ENCODE measurements around the gene ROR2. TPM values are rescaled to one million over a fixed set of nuclear protein-coding genes. Genes with fewer than 3 reads are reported as not detected.

The ROR2 gene
- total RNA-seq, 2 donors from 2014 or later, result 0.21 to 0.68 TPM

DNA sequence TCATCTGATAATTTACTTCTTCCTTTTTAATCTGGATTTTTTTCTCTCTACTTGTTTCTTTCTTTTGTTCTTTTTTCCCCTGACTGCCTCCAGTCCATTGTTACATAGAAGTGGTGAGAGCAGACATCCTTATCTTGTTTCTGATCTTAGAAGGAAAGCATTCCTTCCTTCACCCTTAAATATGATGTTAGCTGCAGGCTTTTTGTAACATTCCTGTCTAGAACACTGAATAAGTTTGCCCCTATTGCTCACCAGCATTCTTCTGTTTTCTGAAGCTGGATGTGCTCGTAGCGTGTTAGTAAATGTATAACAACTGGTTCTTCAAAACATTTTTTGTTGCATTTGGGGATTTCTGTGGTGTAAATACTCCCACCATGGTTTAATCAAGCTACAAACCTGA is 389.7 kb downstream of the ROR2 start:
- no peak overlapping the region for H3K27ac ChIP-seq
- no peak overlapping the region for H3K4me3 ChIP-seq
- H3K27me3 ChIP-seq (replicated peaks; ENCODE audit: insufficient read depth), result no peaks in the 10 kb centered on the region
- DNase-seq (ENCODE audit: low spot score), result no peak
- no peaks in the 10 kb centered on the region for H3K4me1 ChIP-seq (ENCODE audit: control insufficient read depth in 1 of 2, low read depth in 2 of 2)
- H3K36me3 ChIP-seq, result no peaks in the 10 kb centered on the region
- ATAC-seq (ENCODE audit: insufficient number of reproducible peaks, low FRiP score, low read depth), result no peak
- no peaks in the 10 kb centered on the region for H3K9me3 ChIP-seq
- TF ChIP-seq, protein P1, sequence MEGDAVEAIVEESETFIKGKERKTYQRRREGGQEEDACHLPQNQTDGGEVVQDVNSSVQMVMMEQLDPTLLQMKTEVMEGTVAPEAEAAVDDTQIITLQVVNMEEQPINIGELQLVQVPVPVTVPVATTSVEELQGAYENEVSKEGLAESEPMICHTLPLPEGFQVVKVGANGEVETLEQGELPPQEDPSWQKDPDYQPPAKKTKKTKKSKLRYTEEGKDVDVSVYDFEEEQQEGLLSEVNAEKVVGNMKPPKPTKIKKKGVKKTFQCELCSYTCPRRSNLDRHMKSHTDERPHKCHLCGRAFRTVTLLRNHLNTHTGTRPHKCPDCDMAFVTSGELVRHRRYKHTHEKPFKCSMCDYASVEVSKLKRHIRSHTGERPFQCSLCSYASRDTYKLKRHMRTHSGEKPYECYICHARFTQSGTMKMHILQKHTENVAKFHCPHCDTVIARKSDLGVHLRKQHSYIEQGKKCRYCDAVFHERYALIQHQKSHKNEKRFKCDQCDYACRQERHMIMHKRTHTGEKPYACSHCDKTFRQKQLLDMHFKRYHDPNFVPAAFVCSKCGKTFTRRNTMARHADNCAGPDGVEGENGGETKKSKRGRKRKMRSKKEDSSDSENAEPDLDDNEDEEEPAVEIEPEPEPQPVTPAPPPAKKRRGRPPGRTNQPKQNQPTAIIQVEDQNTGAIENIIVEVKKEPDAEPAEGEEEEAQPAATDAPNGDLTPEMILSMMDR (IDR thresholded peaks at IDR 0.05), result no peak

DNA sequence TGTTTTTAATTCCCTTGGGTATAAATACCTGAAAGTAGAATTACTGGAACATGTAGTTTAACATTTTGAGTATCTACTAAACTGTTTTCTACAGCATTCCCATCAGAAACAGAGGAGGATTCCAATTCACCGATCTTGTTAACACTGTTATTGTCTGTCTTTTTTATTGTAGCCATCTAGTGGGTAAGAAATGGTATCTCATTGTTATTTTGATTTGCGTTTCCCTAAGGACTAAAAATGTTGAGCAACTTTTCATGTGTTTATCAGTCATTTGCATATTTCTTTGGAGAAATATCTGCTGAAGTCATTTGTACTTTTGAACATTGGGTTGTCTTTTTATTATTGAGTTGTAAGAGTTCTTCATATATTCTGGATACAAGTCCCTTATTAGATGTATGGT is 391.1 kb downstream of the ROR2 start:
- Histone ChIP-seq H3K36me3 (no peaks in the 10 kb centered on the region), H3K4me3 (no peak overlapping the region), H3K4me1 (ENCODE audit: control insufficient read depth in 1 of 2, low read depth in 2 of 2) (no peaks in the 10 kb centered on the region), H3K27ac (no peak overlapping the region), H3K9me3 (no peaks in the 10 kb centered on the region), H3K27me3 (replicated peaks; ENCODE audit: insufficient read depth) (no peaks in the 10 kb centered on the region)
- TF ChIP-seq, protein P1 (IDR thresholded peaks at IDR 0.05), result no peak
- ATAC-seq (ENCODE audit: insufficient number of reproducible peaks, low FRiP score, low read depth), result no peak
- no peak for DNase-seq (ENCODE audit: low spot score)

- Histone ChIP-seq H3K4me3 (no peak overlapping the region), H3K27ac (no peak overlapping the region)
- DNase-seq (ENCODE audit: low spot score), result no peak
Measured at GRCh38 chr9:91558395-91558794, 391.6 kb downstream of the ROR2 start.

DNA sequence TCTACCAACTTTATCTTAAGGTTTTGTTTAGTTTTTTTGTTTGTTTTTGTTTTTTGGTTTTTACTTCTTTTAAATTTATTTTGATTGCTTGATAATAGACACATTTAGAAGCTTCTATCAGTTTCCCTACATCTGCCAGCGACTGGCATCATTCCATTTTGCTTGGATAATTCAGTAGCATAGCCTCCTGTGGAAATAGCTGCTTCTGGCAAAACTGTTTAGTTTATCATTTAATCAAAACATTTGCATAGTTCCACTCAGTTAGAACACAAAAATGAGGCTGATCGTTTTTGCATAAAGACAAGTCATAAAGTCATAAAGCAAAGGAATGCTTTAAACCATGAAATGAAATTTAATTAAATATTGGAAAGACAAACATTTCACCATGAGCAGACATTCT is 392.7 kb downstream of the ROR2 start:
- ATAC-seq (ENCODE audit: insufficient number of reproducible peaks, low FRiP score, low read depth) (no peak), DNase-seq (ENCODE audit: low spot score) (no peak)
- Histone ChIP-seq H3K4me1 (ENCODE audit: control insufficient read depth in 1 of 2, low read depth in 2 of 2) (no peaks in the 10 kb centered on the region), H3K9me3 (no peaks in the 10 kb centered on the region), H3K27ac (no peak overlapping the region), H3K36me3 (no peaks in the 10 kb centered on the region), H3K4me3 (no peak overlapping the region), H3K27me3 (replicated peaks; ENCODE audit: insufficient read depth) (no peaks in the 10 kb centered on the region)
- TF ChIP-seq, protein P1 (IDR thresholded peaks at IDR 0.05), result no peak

More at GRCh38 chr9:91558395-91558794, 391.6 kb downstream of the ROR2 start:
- no peaks in the 10 kb centered on the region for H3K4me1 ChIP-seq (ENCODE audit: control insufficient read depth in 1 of 2, low read depth in 2 of 2)
- no peaks in the 10 kb centered on the region for H3K9me3 ChIP-seq
- TF ChIP-seq, protein P1 (IDR thresholded peaks at IDR 0.05), result no peak
- H3K27me3 ChIP-seq (replicated peaks; ENCODE audit: insufficient read depth), result no peaks in the 10 kb centered on the region
- H3K36me3 ChIP-seq, result no peaks in the 10 kb centered on the region
- no peak for ATAC-seq (ENCODE audit: insufficient number of reproducible peaks, low FRiP score, low read depth)

GRCh38 chr9:91555132-91555531 is 394.9 kb downstream of the ROR2 start:
- H3K4me3 ChIP-seq, result no peak overlapping the region
- DNase-seq (ENCODE audit: low spot score) (no peak), ATAC-seq (ENCODE audit: insufficient number of reproducible peaks, low FRiP score, low read depth) (no peak)
- TF ChIP-seq, protein P1 (IDR thresholded peaks at IDR 0.05), result no peak
- H3K9me3 ChIP-seq, result no peaks in the 10 kb centered on the region
- H3K4me1 ChIP-seq (ENCODE audit: control insufficient read depth in 1 of 2, low read depth in 2 of 2), result no peaks in the 10 kb centered on the region
- H3K27me3 ChIP-seq (replicated peaks; ENCODE audit: insufficient read depth), result no peaks in the 10 kb centered on the region
- H3K36me3 ChIP-seq, result no peaks in the 10 kb centered on the region
- no peak overlapping the region for H3K27ac ChIP-seq

Data from thoracic aorta (tissue), 2 donors.